HG02759 (cell line): ENCODE results near the gene KCTD8.
"Not testable (repeated sequence)": the region's sequence is repeated elsewhere in the genome, so short reads cannot be mapped to it uniquely, and the experiment has no call there.

Source experiments
- ATAC-seq: cut with Tn5 transposase; IDR thresholded peaks from one replicate; pipeline ENCODE4 v1.9.1; 2021; ENCODE audit warnings: mild to moderate bottlenecking, moderate library complexity; ENCODE audit not compliant: unreplicated experiment

The KCTD8 gene

DNA sequence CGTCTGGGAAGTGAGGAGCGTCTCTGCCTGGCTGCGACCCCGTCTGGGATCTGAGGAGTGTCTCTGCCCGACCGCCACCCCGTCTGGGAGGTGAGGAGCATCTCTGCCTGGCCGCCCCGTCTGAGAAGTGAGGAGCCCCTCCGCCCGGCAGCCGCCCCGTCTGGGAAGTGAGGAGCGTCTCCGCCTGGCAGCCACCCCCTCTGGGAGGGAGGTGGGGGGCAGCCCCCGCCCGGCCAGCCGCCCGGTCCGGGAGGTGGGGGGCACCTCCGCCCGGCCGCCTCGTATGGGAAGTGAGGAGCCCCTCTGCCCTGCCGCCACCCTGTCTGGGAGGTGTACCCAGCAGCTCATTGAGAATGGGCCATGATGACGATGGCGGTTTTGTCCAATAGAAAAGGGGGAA is 280.8 kb downstream of the KCTD8 start:
- ATAC-seq = not testable (repeated sequence)

GRCh38 chr4:44165938-44166337 is 282.7 kb downstream of the KCTD8 start:
- ATAC-seq = no peak

DNA sequence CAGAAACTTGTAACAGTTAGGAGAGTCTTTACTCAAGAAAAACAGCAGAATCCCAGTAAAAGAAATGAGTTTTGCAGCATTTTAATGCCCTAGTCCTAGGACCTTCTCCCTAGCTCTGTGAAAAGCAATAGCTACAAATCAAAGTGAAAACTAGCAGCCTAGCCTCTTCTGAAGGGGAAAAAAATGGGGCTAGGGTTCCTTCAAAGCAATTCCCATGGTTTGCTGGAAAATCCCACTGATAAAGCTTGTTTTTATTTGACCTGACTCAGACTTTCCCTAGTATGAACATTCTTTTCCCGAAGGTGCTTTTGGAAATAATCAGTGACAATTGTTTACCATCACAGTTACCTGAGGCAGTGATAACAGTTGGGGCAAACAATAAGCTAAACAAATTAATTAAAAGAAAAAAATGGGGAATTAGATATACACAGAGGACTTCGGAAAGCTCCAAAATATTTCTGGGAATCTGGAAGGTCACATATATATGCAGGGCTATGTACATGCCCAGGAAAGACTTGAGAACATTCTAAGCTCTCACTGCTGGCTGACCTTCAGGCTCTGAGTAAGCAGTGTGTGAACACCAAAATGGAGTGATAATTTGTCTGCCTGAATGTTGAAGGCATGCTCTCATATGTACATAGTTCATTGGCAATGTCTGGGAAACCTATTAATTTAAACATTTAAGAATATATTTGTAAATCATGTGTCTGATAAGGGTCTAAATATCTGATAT is 285.9 kb downstream of the KCTD8 start:
- ATAC-seq = no peak

- ATAC-seq = no peak
Measured at GRCh38 chr4:44161756-44162155, 286.9 kb downstream of the KCTD8 start.

DNA sequence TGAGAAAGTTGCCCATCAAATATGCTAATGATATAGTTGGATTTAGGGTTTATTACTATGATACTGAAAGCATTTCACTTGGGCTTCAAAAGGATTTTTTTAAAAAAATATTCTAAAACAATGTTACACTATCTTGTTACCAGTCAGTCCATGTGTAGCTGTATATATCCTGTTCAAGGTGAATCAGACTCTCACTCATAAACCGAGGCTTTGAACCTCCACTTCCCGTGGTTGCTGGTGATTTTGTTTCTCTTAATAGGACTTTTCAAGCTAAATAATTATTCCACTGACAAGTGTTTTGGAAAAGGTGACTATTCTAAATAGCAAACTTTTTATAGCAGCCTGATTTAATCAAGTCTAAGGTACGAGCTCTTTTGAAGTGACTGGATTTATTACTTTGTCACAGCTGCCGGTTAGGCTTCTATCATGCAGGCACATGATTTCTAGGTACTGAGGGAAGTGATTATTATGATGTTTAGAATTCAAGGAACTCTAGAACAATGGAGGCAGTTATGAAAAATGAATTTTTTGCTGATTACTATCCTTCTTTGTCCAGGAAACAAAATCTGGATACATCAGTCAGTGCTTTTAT is 287.7 kb downstream of the KCTD8 start:
- no peak for ATAC-seq

DNA sequence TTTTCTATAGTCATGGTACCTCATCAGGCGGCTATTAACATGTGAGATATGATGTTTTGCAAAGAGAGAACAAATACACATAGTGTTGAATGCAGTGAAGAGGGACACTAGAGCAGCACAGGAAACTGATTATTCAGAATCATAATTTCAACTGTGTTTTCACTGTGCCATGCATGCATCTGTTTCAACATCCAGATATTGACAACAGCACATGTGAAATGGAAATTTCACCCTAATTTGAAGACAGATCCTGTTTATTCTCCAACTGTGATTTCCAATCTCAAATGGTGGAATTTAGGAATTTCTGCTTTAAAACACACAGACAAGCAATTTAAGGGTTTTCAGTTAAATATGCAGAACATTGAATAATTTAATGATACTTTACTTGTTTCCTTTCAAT is 288.6 kb downstream of the KCTD8 start:
- no peak for ATAC-seq

DNA sequence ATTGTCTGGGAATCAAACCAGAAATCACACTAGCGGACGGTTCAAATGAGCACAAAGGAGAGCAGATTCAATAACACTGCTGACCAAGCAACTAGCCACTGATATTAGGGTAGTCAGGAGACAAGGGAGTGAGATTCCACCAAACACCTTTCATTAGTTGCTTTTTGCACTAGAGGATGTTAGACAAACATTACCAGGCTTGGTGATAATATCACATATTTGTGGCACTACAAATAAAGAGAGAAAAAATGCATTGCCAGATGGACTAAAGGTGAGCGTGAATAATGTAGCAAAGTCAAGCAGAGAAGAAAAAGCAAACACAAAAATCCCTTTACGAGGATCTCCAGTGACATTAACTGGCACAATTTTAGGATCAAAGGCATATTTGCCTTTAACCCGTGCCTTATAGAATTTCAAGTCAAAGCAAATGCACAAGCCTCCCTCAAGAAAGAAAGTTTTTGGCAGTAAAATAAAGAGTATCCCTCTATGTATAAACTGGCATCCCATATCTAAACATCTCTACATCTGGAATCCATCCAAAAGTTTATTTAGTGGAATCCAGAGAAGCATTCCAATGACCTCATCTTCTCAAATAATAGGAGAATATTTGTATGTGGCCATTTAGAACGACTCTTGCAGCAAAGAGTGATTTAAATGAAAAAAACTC is 290.9 kb downstream of the KCTD8 start:
- no peak for ATAC-seq

DNA sequence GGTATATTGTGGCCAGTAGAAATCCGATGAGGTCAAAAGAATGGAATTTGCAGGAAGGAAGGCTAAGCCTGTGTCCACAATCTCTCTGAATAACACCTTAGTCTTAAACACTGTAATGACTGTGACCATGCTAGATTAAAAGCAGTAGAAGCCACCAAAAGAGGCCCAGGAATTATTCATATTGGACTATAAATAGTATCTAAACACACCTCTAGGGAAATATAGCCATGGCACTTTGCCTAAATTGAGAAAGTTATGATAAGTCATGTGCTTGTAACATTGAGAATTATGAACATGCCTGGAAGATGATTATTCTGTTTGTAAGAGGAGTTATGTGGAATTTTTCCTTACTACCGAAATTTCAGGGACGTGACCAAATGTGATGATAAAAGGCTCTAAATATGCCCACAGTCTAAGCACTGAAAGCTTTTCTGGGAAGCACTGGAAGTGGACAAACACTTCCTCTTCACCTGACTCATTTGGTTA is 298.5 kb downstream of the KCTD8 start:
- no peak for ATAC-seq

- no peak for ATAC-seq
Measured at GRCh38 chr4:44149282-44149681, 299.3 kb downstream of the KCTD8 start.

DNA sequence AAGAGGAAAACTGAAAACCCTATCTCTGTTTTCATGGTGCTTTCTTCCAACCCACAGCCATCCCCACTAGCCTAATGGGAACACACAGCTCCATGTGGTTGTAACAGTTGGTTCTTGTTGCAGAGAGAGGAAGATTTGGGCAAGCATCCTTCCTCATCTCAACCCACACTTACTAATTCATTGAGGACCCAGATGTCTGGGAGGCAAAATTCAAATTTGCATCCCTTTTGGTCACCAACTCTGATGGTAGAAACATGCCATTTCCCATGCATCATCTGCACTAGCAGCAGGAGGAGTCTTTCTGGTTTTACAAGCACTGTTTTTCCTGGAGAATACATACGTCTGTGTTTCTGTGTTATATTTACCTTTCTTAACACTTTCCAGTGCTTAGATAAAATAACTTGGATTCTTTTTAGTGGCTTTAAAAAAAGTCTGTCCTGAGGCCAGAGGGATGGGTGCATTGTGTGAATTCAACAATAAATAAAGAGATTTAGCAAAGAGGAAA is 301.0 kb downstream of the KCTD8 start:
- ATAC-seq = no peak

GRCh38 chr4:44146516-44146915 is 302.1 kb downstream of the KCTD8 start:
- no peak for ATAC-seq

- no peak for ATAC-seq
Measured at GRCh38 chr4:44145868-44146267, 302.7 kb downstream of the KCTD8 start.

DNA sequence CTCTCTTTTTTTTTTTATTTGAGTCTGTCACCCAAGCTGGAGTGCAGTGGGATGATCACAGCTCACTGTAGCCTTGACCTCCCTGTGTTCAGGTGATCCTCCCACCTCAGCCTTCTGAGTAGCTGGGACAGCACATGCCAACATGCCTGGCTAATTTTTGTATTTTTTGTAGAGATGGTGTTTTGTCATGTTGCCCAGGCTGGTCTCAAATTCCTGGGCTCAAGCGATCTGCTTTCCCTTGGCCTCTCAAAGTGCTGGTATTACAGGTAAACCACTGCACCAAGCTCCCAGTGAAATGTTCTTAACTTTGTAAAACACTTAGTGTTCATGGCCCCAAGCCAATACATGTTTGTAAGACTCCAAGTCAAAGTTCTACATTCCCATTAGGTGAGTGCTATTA is 316.1 kb downstream of the KCTD8 start:
- no peak for ATAC-seq
